Ovary (tissue), 9 donors: ENCODE results near the gene TMEM95. TPM values are rescaled to one million over a fixed set of nuclear protein-coding genes. Genes with fewer than 3 reads are reported as not detected.

Experiments used
- DNase-seq, 5 donors: peaks; one replicate each; pipeline ENCODE4 v3.0.0-alpha.2; 2019 to 2020
- H3K27ac ChIP-seq, 2 donors: fragments of 200-600 bp; one replicate each; pipeline versions ENCODE4 v1.5.1 to v1.8.0; 2019 to 2022
- H3K27me3 ChIP-seq: fragments of 200-600 bp; one replicate; pipeline ENCODE4 v1.8.0; 2022
- H3K36me3 ChIP-seq: fragments of 200-600 bp; sonication (generic); one replicate; pipeline ENCODE4 v1.5.1; 2019
- H3K4me1 ChIP-seq: one replicate; pipeline ENCODE4 v1.8.1; 2013; ENCODE audit warnings: mild to moderate bottlenecking, moderate library complexity; ENCODE audit not compliant: insufficient read depth
- H3K4me3 ChIP-seq: fragments of 200-600 bp; sonication (generic); one replicate; pipeline ENCODE4 v1.5.1; 2017
- H3K9me3 ChIP-seq, 2 donors: fragments of 200-600 bp in 1 of 2; sonication (generic) in 1 of 2; one replicate each; pipeline versions ENCODE4 v1.5.1 to v1.8.1; 2013 to 2019; ENCODE audit warnings: mild to moderate bottlenecking in 1 of 2, moderate library complexity in 1 of 2
- CTCF ChIP-seq, 3 donors: fragments of 450-650 bp in 2 of 3; fragments of 200-600 bp in 1 of 3; IDR thresholded peaks; one replicate each; pipeline versions ENCODE4 v1.5.1 to v1.8.0; 2016 to 2022; ENCODE audit warnings: antibody characterized with exemption in 3 of 3, mild to moderate bottlenecking in 1 of 3
- EP300 ChIP-seq: sonication (generic); formaldehyde crosslinking; IDR thresholded peaks from one replicate; pipeline ENCODE4 v1.6.1; 2017; ENCODE audit warnings: antibody characterized with exemption
- POLR2A ChIP-seq: fragments of 450-650 bp; IDR thresholded peaks from one replicate; pipeline ENCODE4 v1.6.1; 2017; ENCODE audit warnings: antibody characterized with exemption, mild to moderate bottlenecking, moderate library complexity
- WGBS, 3 donors: extraction: QIAGEN DNeasy Blood & Tissue Kit in 1 of 3; methylation state at CpG; one replicate each; pipeline versions ENCODE4 v1.1.5 to v1.1.7; 2013 to 2017; 5-methylcytosine and 5-hydroxymethylcytosine counted together
- intact Hi-C, 4 donors: fragments of 100-400 bp; cut with DNase I; formaldehyde crosslinking; loops; one replicate each; pipeline versions ENCODE4 v1.11.0 to v1.15.1; 2022 to 2023
- polyA plus RNA-seq, 2 donors: library from polyadenylated mRNA; stranded (reverse); fragments of 200-250 nt in 1 of 2; fragments of 350-450 nt in 1 of 2; fragmentation: Illumina TruSeq in 1 of 2; extraction: RNeasy Lipid Tissue Mini Kit (QIAGEN cat#74804) in 1 of 2; gene quantifications; one replicate each; pipeline ENCODE4 v1.2.3, GENCODE V29; 2013 to 2014
- total RNA-seq, 7 donors: library from RNA; depleted of rRNA in 2 of 7; stranded (reverse); fragments of >200 nt in 2 of 7; fragmentation: NEBNext Ultra II Directional in 3 of 7; extraction: Animal tissue kit (Norgen Biotek cat#: 25700) in 3 of 7; gene quantifications; one replicate each; pipeline versions ENCODE4 v1.1.0 to v1.2.4, GENCODE V29; 2016 to 2023
- donor health status: DM: no; HTN: no; CAD: no; lungs with moderate emphysema.
- donor health status: DM: no; HTN: no; CAD: no.
- donor health status: Bipolar disorder and iron deficiency.
- donor health status: DM: yes; HTN: yes; CAD: no.
- donor health status: DM: no; HTN: no; CAD: no.
- donor health status: DM: yes; HTN: yes; CAD: no.

Gene TMEM95
- total and polyA plus RNA-seq, 9 donors = not detected

- no peaks in the 10 kb centered on the region for H3K9me3 ChIP-seq
- H3K27ac ChIP-seq = peak overlapping the region in 1 of 2 donors; percentile 32
- intact Hi-C loops = no loop called here
- 1 to 2% (median 1%) methylated on average over 35 to 65 of the region's 65 CpGs for WGBS, 3 donors
- no peaks in the 10 kb centered on the region for H3K27me3 ChIP-seq
- H3K36me3 ChIP-seq = no peaks in the 10 kb centered on the region
- DNase-seq = peak in 4 of 5 donors; percentile 54 to 75 (median 62)
- TF ChIP-seq POLR2A (no peak), EP300 (no peak), CTCF (IDR thresholded peaks at IDR 0.05) (no peak)
- H3K4me3 ChIP-seq = peak overlapping the region; percentile 20
- H3K4me1 ChIP-seq = peaks cover 19% of the 10 kb centered on the region
These were observed 29.0 kb downstream of the TMEM95 start for GRCh38 chr17:7383742-7384488.

- Histone ChIP-seq H3K27me3 (no peaks in the 10 kb centered on the region), H3K4me1 (peaks cover 19% of the 10 kb centered on the region), H3K4me3 (peak overlapping the region; percentile 20), H3K9me3 (no peaks in the 10 kb centered on the region), H3K36me3 (no peaks in the 10 kb centered on the region), H3K27ac (peak overlapping the region in 1 of 2 donors; percentile 32)
- intact Hi-C loops = no loop called here
- no peak for TF ChIP-seq CTCF (IDR thresholded peaks at IDR 0.05)
- TF ChIP-seq POLR2A = no peak
- no peak for TF ChIP-seq EP300
- WGBS, 3 donors = 24 to 36% (median 33%) methylated on average over 23 of the region's 23 CpGs
- DNase-seq = no peak
These were observed 29.6 kb downstream of the TMEM95 start for GRCh38 chr17:7384489-7385081.

DNA sequence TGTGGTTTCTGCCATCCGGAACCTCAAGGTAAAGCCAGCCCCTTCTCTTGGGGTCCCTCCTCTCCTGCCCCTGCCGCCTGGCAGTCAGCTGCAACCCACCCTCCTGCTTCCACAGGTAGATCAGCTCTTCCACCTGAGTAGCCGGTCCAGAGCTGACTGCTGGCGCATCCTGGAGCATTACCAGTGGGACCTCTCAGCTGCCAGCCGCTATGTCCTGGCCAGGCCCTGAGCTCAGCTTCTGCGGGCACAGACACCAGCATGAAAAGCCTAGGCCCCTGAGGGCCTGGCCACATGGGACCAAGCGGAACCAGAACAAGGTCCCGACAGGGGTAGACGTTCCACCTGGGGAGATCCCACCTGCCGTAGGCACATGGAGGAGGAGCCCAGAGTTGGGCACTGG is 33.9 kb downstream of the TMEM95 start:
- H3K4me3 ChIP-seq = no peak overlapping the region
- no peak overlapping the region for H3K27ac ChIP-seq
- H3K27me3 ChIP-seq = no peaks in the 10 kb centered on the region
- TF ChIP-seq EP300 = no peak
- TF ChIP-seq POLR2A = no peak
- TF ChIP-seq CTCF (IDR thresholded peaks at IDR 0.05) = no peak
- no peaks in the 10 kb centered on the region for H3K9me3 ChIP-seq
- H3K36me3 ChIP-seq = no peaks in the 10 kb centered on the region
- 90 to 92% (median 92%) methylated on average over 10 of the region's 10 CpGs for WGBS, 3 donors
- no peak for DNase-seq
- H3K4me1 ChIP-seq = peaks cover 8% of the 10 kb centered on the region
- intact Hi-C loops = no loop called here

GRCh38 chr17:7389924-7390910 is 35.3 kb downstream of the TMEM95 start:
- Histone ChIP-seq H3K9me3 (no peaks in the 10 kb centered on the region), H3K4me3 (no peak overlapping the region), H3K27ac (no peak overlapping the region), H3K27me3 (no peaks in the 10 kb centered on the region), H3K4me1 (peaks cover 5% of the 10 kb centered on the region), H3K36me3 (no peaks in the 10 kb centered on the region)
- intact Hi-C loops = no loop called here
- DNase-seq = no peak
- TF ChIP-seq POLR2A = no peak
- no peak for TF ChIP-seq EP300
- TF ChIP-seq CTCF (IDR thresholded peaks at IDR 0.05) = no peak
- WGBS, 3 donors = 86 to 90% (median 86%) methylated on average over 19 of the region's 19 CpGs
